HepG2 (cell line): Measurements from ENCODE around the gene IL17C.

Source experiments
- CTCF ChIP-seq: sonication (generic); formaldehyde crosslinking; IDR thresholded peaks from 2 replicates; pipeline ENCODE4 v1.5.0; 2020; ENCODE audit warnings: mild to moderate bottlenecking, missing genetic modification reagents, moderate library complexity
- NFYC ChIP-seq: IDR thresholded peaks from 2 replicates; pipeline ENCODE4 v1.6.1; 2016; ENCODE audit warnings: missing genetic modification reagents, missing compliant biosample characterization
- NR2F6 ChIP-seq, 2 experiments: IDR thresholded peaks; 2 replicates each; pipeline ENCODE4 v1.6.1; 2016; ENCODE audit warnings: antibody characterized with exemption in 1 of 2, mild to moderate bottlenecking in 1 of 2
- POLR2A ChIP-seq, 2 experiments: IDR thresholded peaks; 2 replicates each; pipeline ENCODE4 v1.6.1; 2011; ENCODE audit warnings: low read depth in 2 of 2, low read length in 2 of 2, mild to moderate bottlenecking in 1 of 2, moderate library complexity in 1 of 2; ENCODE audit not compliant: insufficient read depth in 1 of 2
- SIX4 ChIP-seq: sonication (generic); formaldehyde crosslinking; IDR thresholded peaks from 2 replicates; pipeline ENCODE4 v1.4.0; 2020; ENCODE audit warnings: missing genetic modification reagents

- TF ChIP-seq SIX4 (CRISPR knock-in tag), result no peak
- no peak for TF ChIP-seq NFYC
- no peak for TF ChIP-seq NR2F6 (IDR thresholded peaks at IDR 0.05)
- TF ChIP-seq NR2F6 (CRISPR knock-in tag; IDR thresholded peaks at IDR 0.05), result no peak
- TF ChIP-seq POLR2A (IDR thresholded peaks at IDR 0.05; ENCODE audit: insufficient read depth in 1 of 2, low read depth in 2 of 2, low read length in 2 of 2), result no peak
- no peak for TF ChIP-seq CTCF
Measured at GRCh38 chr16:88631384-88631783, 7.0 kb upstream of the IL17C start.
